H9 (cell line): ENCODE data around the gene SAV1. TPM values are rescaled to one million over a fixed set of nuclear protein-coding genes. Genes with fewer than 3 reads are reported as not detected.

Experiments
- DNase-seq: peaks from one replicate; pipeline ENCODE4 v3.0.0-alpha.2; 2017
- H2AFZ ChIP-seq: one replicate; pipeline ENCODE4 v1.6.1; 2013; ENCODE audit warnings: mild to moderate bottlenecking, low read length, control low read depth, moderate library complexity
- H2AK5ac ChIP-seq: 2 replicates; pipeline ENCODE4 v1.6.1; 2013; ENCODE audit warnings: low read length, control low read depth, mixed read lengths; ENCODE audit not compliant: insufficient read length
- H2BK120ac ChIP-seq: one replicate; pipeline ENCODE4 v1.6.1; 2013; ENCODE audit warnings: low read depth, mild to moderate bottlenecking, low read length, control low read depth, inconsistent platforms; ENCODE audit not compliant: poor library complexity, severe bottlenecking
- H2BK12ac ChIP-seq: 2 replicates; pipeline ENCODE4 v1.6.1; 2013; ENCODE audit warnings: low read length, control low read depth, mixed read lengths, low read depth; ENCODE audit not compliant: insufficient read length
- H2BK15ac ChIP-seq: 2 replicates; pipeline ENCODE4 v1.6.1; 2013; ENCODE audit warnings: low read depth, low read length, control low read depth
- H2BK20ac ChIP-seq: one replicate; pipeline ENCODE4 v1.6.1; 2013; ENCODE audit warnings: low read depth, mild to moderate bottlenecking, low read length, control low read depth, inconsistent platforms; ENCODE audit not compliant: poor library complexity, severe bottlenecking
- H2BK5ac ChIP-seq: 2 replicates; pipeline ENCODE4 v1.6.1; 2013; ENCODE audit warnings: low read length, control low read depth, mixed read lengths; ENCODE audit not compliant: insufficient read length
- H3K14ac ChIP-seq: 2 replicates; pipeline ENCODE4 v1.6.1; 2013; ENCODE audit warnings: low read length, control low read depth; ENCODE audit not compliant: insufficient read depth
- H3K18ac ChIP-seq: 2 replicates; pipeline ENCODE4 v1.6.1; 2013; ENCODE audit warnings: low read depth, mild to moderate bottlenecking, mixed read lengths, low read length, control low read depth; ENCODE audit not compliant: insufficient read length
- H3K23ac ChIP-seq: 2 replicates; pipeline ENCODE4 v1.6.1; 2013; ENCODE audit warnings: low read length, control low read depth, mixed read lengths, low read depth; ENCODE audit not compliant: insufficient read length
- H3K23me2 ChIP-seq: 2 replicates; pipeline ENCODE4 v1.6.1; 2013; ENCODE audit warnings: low read depth, mild to moderate bottlenecking, mixed read lengths, low read length, control low read depth; ENCODE audit not compliant: insufficient read length, poor library complexity, severe bottlenecking
- H3K27ac ChIP-seq: 2 replicates; pipeline ENCODE4 v1.5.1; 2013; ENCODE audit warnings: low read length, control low read depth, mixed read lengths, low read depth; ENCODE audit not compliant: insufficient read length
- H3K27me3 ChIP-seq: 2 replicates; pipeline ENCODE4 v1.6.1; 2013; ENCODE audit warnings: low read length, control low read depth, inconsistent platforms; ENCODE audit not compliant: insufficient read depth
- H3K4ac ChIP-seq: 2 replicates; pipeline ENCODE4 v1.6.1; 2013; ENCODE audit warnings: low read depth, mild to moderate bottlenecking, control low read depth, inconsistent platforms, low read length, moderate library complexity
- H3K4me1 ChIP-seq: 2 replicates; pipeline ENCODE4 v1.6.1; 2013; ENCODE audit warnings: low read length, control low read depth, inconsistent platforms; ENCODE audit not compliant: insufficient read depth
- H3K4me2 ChIP-seq: 2 replicates; pipeline ENCODE4 v1.6.1; 2013; ENCODE audit warnings: low read length, control low read depth, mixed read lengths; ENCODE audit not compliant: insufficient read length, insufficient read depth
- H3K56ac ChIP-seq: 2 replicates; pipeline ENCODE4 v1.6.1; 2013; ENCODE audit warnings: low read depth, mild to moderate bottlenecking, mixed read lengths, low read length, control low read depth; ENCODE audit not compliant: insufficient read length
- H3K79me1 ChIP-seq: 2 replicates; pipeline ENCODE4 v1.6.1; 2013; ENCODE audit warnings: low read depth, mild to moderate bottlenecking, moderate library complexity, low read length, control low read depth, inconsistent platforms; ENCODE audit not compliant: insufficient read depth, poor library complexity, severe bottlenecking
- H3K79me2 ChIP-seq: 2 replicates; pipeline ENCODE4 v1.6.1; 2013; ENCODE audit warnings: low read length, control low read depth, inconsistent platforms; ENCODE audit not compliant: insufficient read depth
- H3K9ac ChIP-seq: 2 replicates; pipeline ENCODE4 v1.6.1; 2013; ENCODE audit warnings: low read length, control low read depth, mixed read lengths; ENCODE audit not compliant: insufficient read length; ENCODE audit errors: extremely low read depth
- H3K9me3 ChIP-seq: one replicate; pipeline ENCODE4 v1.6.1; 2013; ENCODE audit warnings: low read depth, low read length, inconsistent platforms; ENCODE audit not compliant: control insufficient read depth
- H3T11ph ChIP-seq: one replicate; pipeline ENCODE4 v1.6.1; 2013; ENCODE audit warnings: mild to moderate bottlenecking, low read length, control low read depth, inconsistent platforms
- H4K20me1 ChIP-seq: one replicate; pipeline ENCODE4 v1.6.1; 2013; ENCODE audit not compliant: control insufficient read depth, insufficient read length, insufficient read depth
- H4K5ac ChIP-seq: 2 replicates; pipeline ENCODE4 v1.6.1; 2013; ENCODE audit warnings: low read depth, mild to moderate bottlenecking, mixed read lengths, low read length, control low read depth; ENCODE audit not compliant: insufficient read length
- H4K8ac ChIP-seq: replicated peaks from 2 replicates; pipeline ENCODE4 v1.6.1; 2013; ENCODE audit warnings: low read length, control low read depth, mixed read lengths, low read depth; ENCODE audit not compliant: insufficient read length
- H4K91ac ChIP-seq: 2 replicates; pipeline ENCODE4 v1.6.1; 2013; ENCODE audit warnings: low read depth, mild to moderate bottlenecking, moderate library complexity, mixed read lengths, low read length, control low read depth; ENCODE audit not compliant: insufficient read length
- H3K27ac Mint-ChIP-seq, 3 experiments: 2 replicates in 2 of 3; 3 replicates in 1 of 3; pipeline ENCODE4 v1.8.0; 2020 to 2021; ENCODE audit warnings: mixed read lengths in 3 of 3, mild to moderate bottlenecking in 1 of 3, moderate library complexity in 1 of 3
- H3K27me3 Mint-ChIP-seq: 2 replicates; pipeline ENCODE4 v1.8.0; 2021; ENCODE audit warnings: low read depth, mild to moderate bottlenecking, moderate library complexity, mixed read lengths
- H3K36me3 Mint-ChIP-seq, 3 experiments: 2 replicates in 2 of 3; 3 replicates in 1 of 3; pipeline ENCODE4 v1.8.0; 2020 to 2021; ENCODE audit warnings: low read depth in 3 of 3, mixed read lengths in 3 of 3; ENCODE audit not compliant: insufficient read depth in 1 of 3
- H3K4me1 Mint-ChIP-seq, 2 experiments: 2 replicates each; pipeline ENCODE4 v1.8.0; 2020; ENCODE audit warnings: mixed read lengths in 2 of 2
- H3K4me3 Mint-ChIP-seq, 2 experiments: 2 replicates in 1 of 2; 3 replicates in 1 of 2; pipeline ENCODE4 v1.8.0; 2020 to 2021; ENCODE audit warnings: mild to moderate bottlenecking in 2 of 2, mixed read lengths in 2 of 2, moderate library complexity in 1 of 2
- H3K9me3 Mint-ChIP-seq, 2 experiments: 2 replicates in 1 of 2; 3 replicates in 1 of 2; pipeline ENCODE4 v1.8.0; 2020; ENCODE audit warnings: mild to moderate bottlenecking in 2 of 2, mixed read lengths in 2 of 2, moderate library complexity in 1 of 2
- CTCF ChIP-seq: fragments of 200-600 bp; sonication (generic); conservative IDR thresholded peaks from 3 replicates; pipeline ENCODE4 v1.8.0; 2021; ENCODE audit warnings: antibody characterized with exemption, mild to moderate bottlenecking
- WGBS: extraction: QIAGEN DNeasy Blood & Tissue Kit; methylation state at CpG from one replicate; pipeline ENCODE4 v1.1.7; 2013; ENCODE audit warnings: missing lambda C conversion rate, low lambda C conversion rate, mixed read lengths; ENCODE audit not compliant: insufficient read length; ENCODE audit errors: extremely low coverage; 5-methylcytosine and 5-hydroxymethylcytosine counted together
- long read RNA-seq: library from polyadenylated mRNA; unstranded; transcript quantifications from one replicate; pipeline ENCODE4 v2.0.0, GENCODE V29; 2020
- total RNA-seq: library from RNA; stranded (reverse); gene quantifications from 2 replicates; pipeline ENCODE4 v1.2.1, GENCODE V29; 2021

SAV1 gene
- total RNA-seq, result 57.3 and 58.5 TPM in 2 replicates
- long read RNA-seq, transcript SAV1-201 (5 exons, 3,063 nt), result major isoform, 6 of 19 reads
- long read RNA-seq, partial matches to known transcripts, result 4 of 19 reads
- long read RNA-seq, other reads (novel, unspliced or antisense), result 9 of 19 reads

- Histone ChIP-seq H2BK12ac (no peak within 1 kb of the TSS), H3K18ac (peak within 1 kb of the TSS; percentile 95), H3K79me2 (peaks cover 12% of the 10 kb centered on the region; the same call in 1 of the 2 replicates), H2BK120ac (no peak within 1 kb of the TSS), H4K8ac (no peak within 1 kb of the TSS), H3K4ac (no peak within 1 kb of the TSS), H2BK20ac (no peak within 1 kb of the TSS), H4K5ac (peak within 1 kb of the TSS; percentile 76), H4K20me1 (no peaks in the 10 kb centered on the region), H4K91ac (no peak within 1 kb of the TSS), H3T11ph (no peak within 1 kb of the TSS), H2AK5ac (no peak within 1 kb of the TSS), H2BK5ac (peak within 1 kb of the TSS; percentile 78), H2BK15ac (no peak within 1 kb of the TSS), H2AFZ (no peak within 1 kb of the TSS), H3K4me1 (peaks cover 9% of the 10 kb centered on the region), H3K4me2 (peak within 1 kb of the TSS; percentile 77), H3K23me2 (no peaks in the 10 kb centered on the region), H3K27ac (peak within 1 kb of the TSS; percentile 91), H3K14ac (peak within 1 kb of the TSS; percentile 97), H3K9me3 (no peaks in the 10 kb centered on the region), H3K27me3 (no peaks in the 10 kb centered on the region), H3K79me1 (no peaks in the 10 kb centered on the region), H3K9ac (peak within 1 kb of the TSS; percentile 95), H3K23ac (no peak within 1 kb of the TSS), H3K56ac (no peak within 1 kb of the TSS)
- Mint-ChIP-seq H3K27me3 (no peaks in the 10 kb centered on the region), H3K36me3 (peaks cover 15 to 18% (median 16%) of the 10 kb centered on the region in 3 experiments; a peak in 6 of 7 replicates), H3K4me1 (peaks cover 13 to 20% of the 10 kb centered on the region in 2 experiments), H3K9me3 (no peaks in the 10 kb centered on the region), H3K27ac (peak within 1 kb of the TSS; percentile 96 to 98 (median 97)), H3K4me3 (no peak within 1 kb of the TSS; a peak in 1 of 5 replicates)
- no peak for TF ChIP-seq CTCF
- WGBS, result no CpG with 5 or more reads among the region's 92 CpGs
- DNase-seq, result peak; percentile 80
Measured at GRCh38 chr14:50667996-50668825, at the start of gene SAV1. TSS of gene SAV1 (minus strand) at chr14:50668306. CDS start at chr14:50667967, 339 bp downstream.
